Vagina (tissue), 2 donors: ENCODE measurements around the gene SLC1A1. TPM values are rescaled to one million over a fixed set of nuclear protein-coding genes. Genes with fewer than 3 reads are reported as not detected.

Experiments
- DNase-seq, 2 donors: peaks; one replicate each; pipeline ENCODE4 v3.0.0-alpha.2; 2017; ENCODE audit errors: extremely low spot score in 2 of 2
- H3K27ac ChIP-seq: fragments of 200-600 bp; sonication (generic); one replicate; pipeline ENCODE4 v1.5.1; 2019
- H3K27me3 ChIP-seq: fragments of 200-600 bp; sonication (generic); one replicate; pipeline ENCODE4 v1.5.1; 2019
- H3K36me3 ChIP-seq, 2 donors: fragments of 200-600 bp; sonication (generic); one replicate each; pipeline ENCODE4 v1.5.1; 2017 to 2019
- H3K4me1 ChIP-seq: fragments of 200-600 bp; sonication (generic); one replicate; pipeline ENCODE4 v1.5.1; 2019
- H3K4me3 ChIP-seq, 2 donors: fragments of 200-600 bp; sonication (generic); 1 replicate in 1 of 2; 2 replicates in 1 of 2; pipeline ENCODE4 v1.5.1; 2016 to 2019
- H3K9me3 ChIP-seq: fragments of 200-600 bp; sonication (generic); one replicate; pipeline ENCODE4 v1.5.1; 2019
- CTCF ChIP-seq, 3 experiments: fragments of 450-650 bp in 2 of 3; fragments of 200-600 bp in 1 of 3; sonication (generic) in 1 of 3; IDR thresholded peaks; one replicate each; pipeline ENCODE4 v1.5.1; 2017 to 2019; ENCODE audit warnings: antibody characterized with exemption in 3 of 3, mild to moderate bottlenecking in 2 of 3, moderate library complexity in 2 of 3
- POLR2A ChIP-seq, 2 donors: fragments of 450-650 bp; IDR thresholded peaks; one replicate each; pipeline ENCODE4 v1.6.1; 2017; ENCODE audit warnings: antibody characterized with exemption in 2 of 2, mild to moderate bottlenecking in 2 of 2, moderate library complexity in 2 of 2
- POLR2AphosphoS5 ChIP-seq, 2 donors: sonication (generic); formaldehyde crosslinking; IDR thresholded peaks; one replicate each; pipeline ENCODE4 v1.9.0; 2017; ENCODE audit warnings: antibody characterized with exemption in 2 of 2, mild to moderate bottlenecking in 2 of 2, low read depth in 1 of 2; ENCODE audit not compliant: insufficient read depth in 1 of 2
- intact Hi-C: fragments of 100-400 bp; cut with DNase I; formaldehyde crosslinking; loops from one replicate; pipeline ENCODE4 v1.15.1; 2023
- total RNA-seq: library from RNA; depleted of rRNA; stranded (reverse); fragments of >200 nt; gene quantifications from one replicate; pipeline ENCODE4 v1.2.3, GENCODE V29; 2016

Gene SLC1A1
- total RNA-seq, 1 donor from 2014 or later: 1.5 TPM

DNA sequence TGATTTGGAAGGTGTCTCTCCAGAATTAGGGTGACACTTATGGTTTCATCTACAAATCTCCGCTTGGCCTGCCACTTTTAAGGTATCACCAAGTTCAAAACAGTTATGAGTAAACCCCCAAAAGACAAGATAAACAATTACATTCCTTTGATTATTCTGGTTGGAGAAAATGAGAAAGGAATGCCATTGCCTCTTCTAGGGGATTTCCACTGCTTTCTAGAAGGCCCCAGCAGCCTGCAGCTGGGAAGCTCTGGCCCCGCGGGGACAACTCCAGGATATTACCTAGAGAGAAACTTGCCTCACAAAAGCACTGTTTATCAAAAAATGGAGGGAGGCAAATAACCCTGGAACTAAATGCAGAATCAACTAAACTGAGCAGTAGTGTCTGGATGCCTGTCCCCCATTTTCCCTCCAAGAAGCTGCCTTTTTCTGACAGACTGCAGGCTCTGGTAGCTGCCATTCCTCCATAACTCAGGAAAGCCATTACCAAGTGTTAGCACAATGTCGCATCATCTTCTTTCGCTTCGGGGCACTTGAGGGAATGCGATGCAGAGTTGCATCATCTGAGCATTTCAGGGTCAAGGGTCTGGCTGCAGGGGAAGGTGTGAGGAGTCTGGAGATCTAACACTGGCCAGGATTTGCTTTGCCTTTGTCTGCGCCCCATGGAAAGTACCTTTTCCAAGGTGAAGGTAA, 100.3 kb downstream of the SLC1A1 start:
- Histone ChIP-seq H3K36me3 (no peaks in the 10 kb centered on the region), H3K9me3 (no peaks in the 10 kb centered on the region), H3K4me3 (no peak overlapping the region), H3K27me3 (no peaks in the 10 kb centered on the region), H3K27ac (no peak overlapping the region), H3K4me1 (peaks cover 9% of the 10 kb centered on the region)
- intact Hi-C loops: no loop called here
- TF ChIP-seq CTCF (IDR thresholded peaks at IDR 0.05) (no peak), POLR2A (IDR thresholded peaks at IDR 0.05) (no peak), POLR2AphosphoS5 (IDR thresholded peaks at IDR 0.05; ENCODE audit: insufficient read depth in 1 of 2, low read depth in 1 of 2) (no peak)
- no peak for DNase-seq

GRCh38 chr9:4591123-4591500, 100.8 kb downstream of the SLC1A1 start:
- no peaks in the 10 kb centered on the region for H3K9me3 ChIP-seq
- H3K36me3 ChIP-seq: no peaks in the 10 kb centered on the region
- H3K27me3 ChIP-seq: no peaks in the 10 kb centered on the region
- no peak for DNase-seq
- no peak for TF ChIP-seq POLR2A (IDR thresholded peaks at IDR 0.05)
- TF ChIP-seq CTCF (IDR thresholded peaks at IDR 0.05): no peak
- peak in 1 of 2 donors; percentile 67 for TF ChIP-seq POLR2AphosphoS5 (IDR thresholded peaks at IDR 0.05; ENCODE audit: insufficient read depth in 1 of 2, low read depth in 1 of 2)
- H3K4me1 ChIP-seq: peaks cover 9% of the 10 kb centered on the region
- intact Hi-C loops: no loop called here
- H3K4me3 ChIP-seq: no peak overlapping the region
- H3K27ac ChIP-seq: no peak overlapping the region

- Histone ChIP-seq H3K27ac (no peak overlapping the region), H3K9me3 (no peaks in the 10 kb centered on the region), H3K4me1 (peaks cover 9% of the 10 kb centered on the region), H3K4me3 (no peak overlapping the region), H3K27me3 (no peaks in the 10 kb centered on the region), H3K36me3 (no peaks in the 10 kb centered on the region)
- TF ChIP-seq CTCF (IDR thresholded peaks at IDR 0.05) (no peak), POLR2AphosphoS5 (IDR thresholded peaks at IDR 0.05; ENCODE audit: insufficient read depth in 1 of 2, low read depth in 1 of 2) (no peak), POLR2A (IDR thresholded peaks at IDR 0.05) (no peak)
- no peak for DNase-seq
- intact Hi-C loops: no loop called here
Observed at GRCh38 chr9:4592295-4592694, 102.0 kb downstream of the SLC1A1 start.

GRCh38 chr9:4592886-4593285, 102.6 kb downstream of the SLC1A1 start:
- peaks cover 9% of the 10 kb centered on the region for H3K4me1 ChIP-seq
- H3K4me3 ChIP-seq: no peak overlapping the region
- intact Hi-C loops: no loop called here
- H3K36me3 ChIP-seq: no peaks in the 10 kb centered on the region
- H3K27me3 ChIP-seq: no peaks in the 10 kb centered on the region
- TF ChIP-seq POLR2AphosphoS5 (IDR thresholded peaks at IDR 0.05; ENCODE audit: insufficient read depth in 1 of 2, low read depth in 1 of 2): no peak
- TF ChIP-seq CTCF (IDR thresholded peaks at IDR 0.05): no peak
- no peak for TF ChIP-seq POLR2A (IDR thresholded peaks at IDR 0.05)
- no peak overlapping the region for H3K27ac ChIP-seq
- no peaks in the 10 kb centered on the region for H3K9me3 ChIP-seq
- no peak for DNase-seq

GRCh38 chr9:4594545-4594944, 104.3 kb downstream of the SLC1A1 start:
- Histone ChIP-seq H3K4me1 (peaks cover 9% of the 10 kb centered on the region), H3K36me3 (no peaks in the 10 kb centered on the region), H3K9me3 (no peaks in the 10 kb centered on the region), H3K27me3 (no peaks in the 10 kb centered on the region), H3K4me3 (no peak overlapping the region), H3K27ac (no peak overlapping the region)
- intact Hi-C loops: no loop called here
- TF ChIP-seq POLR2A (IDR thresholded peaks at IDR 0.05): no peak
- no peak for TF ChIP-seq POLR2AphosphoS5 (IDR thresholded peaks at IDR 0.05; ENCODE audit: insufficient read depth in 1 of 2, low read depth in 1 of 2)
- TF ChIP-seq CTCF (IDR thresholded peaks at IDR 0.05): no peak
- DNase-seq: no peak
